DMS53 (cell line): ENCODE data around the gene BNIP3.

Source experiments
- DNase-seq: peaks from one replicate; lab custom pipeline; 2025; lab: John Stamatoyannopoulos, UW

BNIP3 gene, protein sequence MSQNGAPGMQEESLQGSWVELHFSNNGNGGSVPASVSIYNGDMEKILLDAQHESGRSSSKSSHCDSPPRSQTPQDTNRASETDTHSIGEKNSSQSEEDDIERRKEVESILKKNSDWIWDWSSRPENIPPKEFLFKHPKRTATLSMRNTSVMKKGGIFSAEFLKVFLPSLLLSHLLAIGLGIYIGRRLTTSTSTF

GRCh38 chr10:131981429-131982184 lies at the start of gene BNIP3:
TSS of gene BNIP3 (minus strand) at chr10:131981923. CDS start at chr10:131981806, 117 bp downstream.
- peak; percentile 98 for DNase-seq

- DNase-seq = peak; percentile 84
Measured at GRCh38 chr10:132030898-132031463, 49.3 kb upstream of the BNIP3 start.

DNA sequence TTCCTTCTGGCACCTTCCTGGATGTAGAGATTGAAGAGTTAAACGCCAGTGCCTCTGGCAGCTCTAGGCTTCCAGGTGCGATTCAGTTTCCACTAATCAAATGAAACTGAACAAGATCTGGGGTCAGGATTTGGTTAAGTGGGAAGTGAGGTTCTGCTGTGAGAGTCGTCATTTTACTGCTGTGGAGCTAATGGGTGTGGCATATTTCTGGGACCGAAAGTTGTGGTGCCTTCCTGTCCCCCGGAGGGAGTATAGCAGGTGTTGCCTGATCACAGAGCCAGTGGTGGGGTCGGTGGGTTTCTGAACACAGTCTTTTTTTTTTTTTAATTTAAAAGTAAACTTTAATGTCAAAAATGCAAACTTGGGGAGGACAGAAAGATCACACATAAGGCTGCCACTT lies 47.0 kb upstream of the BNIP3 start:
- DNase-seq = no peak

DNA sequence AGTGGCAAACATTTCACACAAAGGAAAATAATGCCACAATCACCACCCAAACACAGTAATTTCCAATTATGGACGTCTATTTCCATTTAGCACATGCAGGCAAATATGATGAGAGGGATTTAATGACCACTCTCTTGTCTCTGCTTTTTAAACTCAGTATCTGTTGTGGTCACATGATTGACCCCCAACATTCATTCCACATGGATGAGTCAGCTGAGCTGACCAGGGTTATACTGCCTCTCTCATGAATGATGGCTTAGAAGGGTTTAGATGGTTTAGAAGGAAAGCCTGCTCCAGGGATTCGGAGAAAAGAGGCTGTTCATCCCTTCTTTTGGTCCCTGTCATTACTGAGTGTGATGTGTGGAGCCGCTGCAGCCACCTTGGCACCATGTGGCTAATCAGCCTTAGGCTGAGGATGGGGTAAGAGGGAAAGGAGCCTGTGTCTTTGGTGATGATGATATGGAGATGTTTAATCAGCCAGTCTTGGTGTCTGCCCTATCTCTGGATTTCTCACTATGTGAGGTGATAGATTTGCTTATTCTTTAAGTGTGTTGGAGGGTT lies 45.8 kb upstream of the BNIP3 start:
- no peak for DNase-seq

- DNase-seq = peak; percentile 90
Measured at GRCh38 chr10:132023092-132023811, 41.5 kb upstream of the BNIP3 start.

GRCh38 chr10:132022241-132022640 lies 40.5 kb upstream of the BNIP3 start:
- no peak for DNase-seq

DNA sequence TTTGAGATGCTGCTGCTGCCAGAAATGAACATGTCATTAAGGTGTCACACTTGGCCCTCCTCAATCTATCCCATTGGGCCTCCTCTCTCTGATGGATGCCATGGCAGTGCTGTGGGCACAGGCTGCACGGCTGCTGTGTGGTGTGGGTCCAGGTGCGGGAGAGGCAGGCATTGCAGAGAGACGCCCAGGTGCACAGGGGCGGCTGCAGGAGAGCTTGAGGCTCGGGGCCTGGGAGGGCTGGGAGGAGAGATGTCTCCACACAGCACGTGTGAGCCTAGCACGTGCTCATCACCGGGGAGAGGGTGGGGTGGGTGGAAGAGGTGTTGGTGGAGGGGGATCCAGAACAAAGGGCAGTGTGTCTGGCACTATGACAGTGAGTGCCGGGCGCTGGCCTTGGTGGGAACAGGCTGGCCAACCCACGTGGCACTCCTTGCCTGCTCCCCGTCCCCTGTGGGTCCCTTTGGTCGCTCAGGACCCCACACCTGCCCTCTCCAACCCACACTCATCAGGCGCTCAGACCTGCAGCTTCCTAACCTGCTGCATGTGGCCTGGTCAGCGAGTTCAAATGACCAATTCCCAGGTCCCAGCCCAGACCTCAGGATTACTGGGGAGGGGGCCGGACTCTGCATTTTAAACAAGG lies 39.9 kb upstream of the BNIP3 start:
- no peak for DNase-seq

GRCh38 chr10:132021046-132021445 lies 39.3 kb upstream of the BNIP3 start:
- no peak for DNase-seq

DNA sequence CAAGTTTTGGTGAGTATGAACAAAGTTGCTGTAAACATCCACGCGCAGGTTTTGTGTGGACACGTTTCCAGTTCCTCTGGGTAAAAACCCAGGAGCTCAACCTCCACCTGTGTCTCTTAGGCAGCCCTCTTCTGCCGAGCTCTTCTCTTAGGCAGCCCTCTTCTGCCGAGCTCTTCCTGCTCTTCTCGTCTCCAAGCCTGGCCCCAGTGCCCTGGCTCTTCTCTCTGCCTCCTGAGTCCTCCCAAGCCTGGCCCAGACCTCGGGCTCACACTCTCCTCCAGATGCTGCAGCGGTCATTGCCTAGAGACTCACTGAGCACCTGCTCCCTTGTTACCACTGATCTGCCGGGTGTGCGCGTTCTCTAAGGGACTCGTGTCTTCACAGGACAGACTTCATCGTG lies 38.7 kb upstream of the BNIP3 start:
- no peak for DNase-seq

- no peak for DNase-seq
Measured at GRCh38 chr10:132019366-132019765, 37.6 kb upstream of the BNIP3 start.

GRCh38 chr10:132018446-132018845 lies 36.7 kb upstream of the BNIP3 start:
- DNase-seq = no peak

DNA sequence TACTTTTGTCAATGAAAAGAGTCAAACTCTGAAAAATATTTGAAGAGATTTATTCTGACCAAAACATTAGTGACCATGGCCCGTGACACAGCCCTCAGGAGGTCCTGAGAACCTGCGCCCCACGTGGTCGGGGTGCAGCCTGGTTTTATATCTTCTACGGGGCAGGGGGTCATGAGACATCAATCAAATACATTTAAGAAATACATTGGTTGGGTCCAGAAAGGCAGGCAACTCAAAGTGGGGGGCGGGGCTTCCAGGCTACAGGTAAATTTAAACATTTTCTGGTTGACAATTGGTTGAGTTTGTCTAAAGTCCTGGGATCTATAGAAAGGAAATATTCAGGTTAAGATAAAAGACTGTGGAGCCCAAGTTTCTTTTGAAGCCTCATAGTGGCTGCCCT lies 34.8 kb upstream of the BNIP3 start:
- DNase-seq = no peak

DNA sequence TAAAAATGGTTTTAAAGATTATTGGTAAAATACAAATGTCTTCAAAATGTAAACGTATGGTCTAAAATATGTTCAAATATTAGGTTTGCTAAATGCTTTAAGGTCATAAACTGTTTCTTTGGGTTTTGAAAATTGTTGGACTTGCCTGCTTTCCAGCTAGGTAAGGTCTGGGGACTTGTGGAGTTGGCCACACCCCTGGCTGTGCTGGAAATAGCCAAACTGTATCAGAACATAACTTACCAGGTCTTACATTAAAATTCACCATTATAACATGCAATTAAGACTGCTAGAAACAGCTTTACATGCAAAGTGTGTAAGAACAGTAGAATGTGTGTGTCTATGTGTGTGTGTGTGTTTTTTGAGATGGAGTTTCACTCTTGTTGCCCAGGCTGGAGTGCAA lies 29.7 kb upstream of the BNIP3 start:
- DNase-seq = no peak

DNA sequence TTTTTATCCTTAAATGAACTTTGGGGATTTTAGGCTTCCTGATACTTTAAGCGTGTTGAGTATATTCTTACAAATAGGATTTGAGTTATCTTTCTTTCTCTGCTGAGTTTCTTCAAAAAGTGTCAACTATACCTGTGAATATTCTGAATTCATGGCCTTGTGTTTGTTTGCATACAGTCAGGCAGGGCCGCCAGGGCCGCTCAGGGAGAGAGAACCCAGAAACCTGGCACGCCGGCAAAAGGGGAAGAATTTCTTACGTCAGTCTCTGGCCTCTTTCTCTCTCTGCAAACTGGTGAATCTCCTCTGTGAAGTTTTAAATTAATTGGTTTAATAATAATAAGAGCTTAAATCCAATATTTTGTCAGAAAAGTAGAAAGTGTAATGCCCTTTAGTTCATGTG lies 29.3 kb upstream of the BNIP3 start:
- no peak for DNase-seq

- no peak for DNase-seq
Measured at GRCh38 chr10:132010483-132010882, 28.8 kb upstream of the BNIP3 start.

DNA sequence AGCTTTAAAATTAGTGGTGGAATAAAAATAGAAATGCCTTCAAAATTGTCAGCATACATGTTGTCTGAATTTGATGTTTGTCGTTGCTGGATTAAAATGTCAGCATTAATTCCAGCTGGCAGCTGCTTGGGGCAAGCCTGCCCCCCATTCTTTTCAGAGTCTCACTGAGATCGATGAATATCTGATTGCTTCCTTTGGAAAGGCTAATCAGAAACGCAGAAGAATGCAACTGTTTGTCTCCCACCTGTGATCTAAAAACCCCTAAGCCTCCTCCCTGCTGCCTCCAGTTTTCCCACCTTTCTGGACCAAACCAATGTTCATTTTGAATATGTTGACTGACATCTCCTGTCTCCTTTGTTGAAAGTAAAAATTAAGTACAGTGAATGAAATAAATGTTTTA lies 27.9 kb upstream of the BNIP3 start:
- no peak for DNase-seq

DNA sequence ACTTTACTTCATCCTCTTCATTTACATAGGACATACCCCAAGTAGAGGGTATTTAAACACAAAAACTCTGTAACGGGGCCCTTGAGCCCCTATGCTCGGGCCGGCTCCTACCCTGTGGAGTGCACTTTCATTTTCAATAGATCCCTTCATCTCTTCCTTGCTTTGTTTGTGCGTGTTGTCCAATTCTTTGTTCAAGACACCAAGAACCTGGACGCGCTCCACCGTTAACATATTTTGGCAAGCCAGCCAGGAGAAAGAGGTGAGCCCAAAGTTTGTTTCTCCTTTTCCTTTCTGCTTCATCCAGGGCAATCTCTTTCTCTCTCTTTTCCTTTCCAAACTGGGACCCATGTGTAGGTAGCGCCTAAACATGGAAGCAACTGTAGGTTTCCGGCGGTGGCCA lies 26.0 kb upstream of the BNIP3 start:
- no peak for DNase-seq

- no peak for DNase-seq
Measured at GRCh38 chr10:132006966-132007365, 25.2 kb upstream of the BNIP3 start.

DNA sequence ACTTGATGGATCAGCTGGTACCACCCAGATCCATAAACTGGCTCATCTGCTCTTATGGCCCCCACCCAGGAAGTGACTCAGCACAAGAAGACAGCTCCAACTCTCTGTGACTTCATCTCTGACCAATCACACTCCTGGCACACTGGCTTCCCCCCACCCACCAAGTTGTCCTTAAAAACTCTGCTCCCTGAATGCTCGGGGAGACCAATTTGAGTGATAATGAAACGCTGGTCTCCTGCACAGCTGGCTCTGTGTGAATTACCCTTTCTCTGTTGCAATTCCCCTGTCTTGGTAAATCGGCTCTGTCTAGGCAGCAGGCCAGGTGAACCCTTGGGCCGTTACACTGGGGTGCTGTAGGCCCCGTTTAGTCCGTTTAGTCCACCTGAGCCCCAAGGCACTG lies 23.4 kb upstream of the BNIP3 start:
- DNase-seq = no peak

- no peak for DNase-seq
Measured at GRCh38 chr10:132004052-132004451, 22.3 kb upstream of the BNIP3 start.

GRCh38 chr10:132003282-132003924 lies 21.7 kb upstream of the BNIP3 start:
- no peak for DNase-seq

- DNase-seq = no peak
Measured at GRCh38 chr10:132002004-132002403, 20.3 kb upstream of the BNIP3 start.
